HG02852 (cell line): ENCODE data around the gene STK32C.
"Not testable (repeated sequence)": the region's sequence is repeated elsewhere in the genome, so short reads cannot be mapped to it uniquely, and the experiment has no call there.

ENCODE experiments used
- ATAC-seq: cut with Tn5 transposase; IDR thresholded peaks from one replicate; pipeline ENCODE4 v1.9.1; 2021; ENCODE audit warnings: mild to moderate bottlenecking, moderate library complexity; ENCODE audit not compliant: unreplicated experiment

STK32C gene

DNA sequence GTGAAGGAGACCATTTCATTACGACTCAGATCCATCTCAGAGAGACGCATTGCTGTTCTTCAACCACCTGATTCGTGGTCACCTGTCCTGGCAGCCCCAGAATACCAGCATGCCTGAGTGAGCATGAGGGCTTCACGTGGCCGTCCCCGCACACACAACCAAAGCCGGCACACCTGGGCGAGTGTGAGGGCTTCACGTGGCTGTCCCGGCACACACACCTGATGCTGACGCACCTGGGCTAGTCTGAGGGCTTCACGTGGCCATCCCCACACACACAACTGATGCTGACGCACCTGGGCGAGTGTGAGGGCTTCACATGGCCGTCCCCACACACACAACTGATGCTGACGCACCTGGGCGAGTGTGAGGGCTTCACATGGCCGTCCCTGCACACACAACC, 86.8 kb downstream of the STK32C start:
- ATAC-seq: not testable (repeated sequence)

DNA sequence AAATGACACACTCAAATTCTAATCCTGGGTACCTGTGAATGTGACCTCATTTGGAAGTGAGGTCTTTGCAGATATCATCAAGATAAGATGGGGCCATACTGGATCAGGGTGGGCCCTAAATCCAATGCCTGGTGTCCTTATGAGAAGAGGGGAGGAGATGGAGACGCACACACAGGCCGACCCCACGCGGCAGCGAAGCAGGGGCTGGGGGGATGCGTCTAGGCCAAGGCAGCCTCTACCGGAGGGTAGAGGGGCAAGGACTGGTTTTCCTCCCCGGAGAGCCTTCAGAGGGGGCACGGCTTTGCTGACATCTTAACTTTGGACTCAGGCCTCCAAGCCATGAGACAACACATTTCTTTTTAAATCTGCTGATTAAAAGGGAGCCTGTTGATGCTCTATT, 87.7 kb downstream of the STK32C start:
- ATAC-seq: no peak

DNA sequence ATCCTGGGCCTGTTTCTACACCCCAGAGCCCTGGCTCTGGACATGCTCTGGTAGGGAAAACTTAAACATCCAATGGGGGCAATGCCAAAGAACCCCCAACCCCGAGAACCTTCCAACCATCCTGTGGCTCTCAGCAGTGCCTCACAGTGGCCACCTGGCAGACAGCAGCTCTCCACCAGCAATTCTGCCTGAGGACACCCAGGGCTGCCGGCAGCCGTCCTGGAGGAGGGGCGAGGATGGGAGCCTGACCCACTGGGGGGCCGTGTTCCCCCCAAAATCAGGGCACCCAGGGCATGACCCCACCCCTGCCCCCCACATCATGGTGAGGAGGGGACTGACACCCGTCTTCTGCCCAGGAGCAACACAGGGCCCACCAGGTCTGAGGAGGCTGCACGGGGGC, 88.3 kb downstream of the STK32C start:
- ATAC-seq: no peak

GRCh38 chr10:132216441-132216840, 91.3 kb downstream of the STK32C start:
- not testable (repeated sequence) for ATAC-seq

GRCh38 chr10:132213917-132214316, 93.8 kb downstream of the STK32C start:
- no peak for ATAC-seq

GRCh38 chr10:132212816-132213215, 94.9 kb downstream of the STK32C start:
- ATAC-seq: no peak

DNA sequence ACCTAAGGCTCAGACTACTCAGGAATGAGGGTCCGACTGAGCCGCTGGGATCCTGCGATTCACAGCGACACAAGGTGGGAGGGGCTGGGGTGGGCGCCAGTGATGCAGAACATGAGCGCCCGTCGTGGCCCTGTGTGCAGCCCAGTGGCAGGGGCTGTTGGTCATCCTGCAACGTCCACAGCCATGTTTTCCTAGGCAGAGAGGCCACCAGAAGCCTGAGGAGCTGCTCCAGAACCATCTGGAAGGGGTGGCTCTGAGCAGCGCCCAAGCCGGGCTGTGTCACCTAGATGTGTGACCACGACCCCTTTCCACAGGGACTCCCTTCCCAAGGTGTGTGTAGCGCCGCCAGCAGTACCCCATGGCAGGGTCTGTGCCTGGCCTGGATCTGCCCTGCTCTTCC, 96.5 kb downstream of the STK32C start:
- no peak for ATAC-seq

GRCh38 chr10:132210766-132211165, 97.0 kb downstream of the STK32C start:
- ATAC-seq: no peak

DNA sequence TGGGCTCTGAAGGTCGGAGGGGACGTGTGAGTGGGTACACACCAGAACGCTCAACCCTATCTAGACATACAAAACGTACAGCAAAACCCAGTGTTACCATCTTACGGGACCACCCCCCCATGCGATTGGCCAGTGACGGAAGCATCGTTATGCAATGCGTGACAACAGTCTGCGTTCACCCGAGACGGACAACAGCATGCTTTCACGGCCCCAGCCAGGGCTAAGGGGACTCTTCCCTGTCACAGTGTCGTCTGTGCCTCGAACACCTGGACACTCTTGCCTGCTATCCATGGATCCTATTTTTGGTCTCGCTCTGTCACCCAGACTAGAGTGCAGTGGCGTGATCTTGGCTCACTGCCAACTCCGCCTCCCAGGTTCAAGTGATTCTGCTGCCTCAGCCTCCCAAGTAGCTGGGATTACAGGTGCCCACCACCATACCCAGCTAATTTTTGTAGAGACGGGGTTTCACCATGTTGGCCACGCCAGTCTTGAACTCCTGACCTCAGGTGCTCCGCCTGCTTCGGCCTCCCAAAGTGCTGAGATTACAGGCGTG, 97.7 kb downstream of the STK32C start:
- no peak for ATAC-seq

DNA sequence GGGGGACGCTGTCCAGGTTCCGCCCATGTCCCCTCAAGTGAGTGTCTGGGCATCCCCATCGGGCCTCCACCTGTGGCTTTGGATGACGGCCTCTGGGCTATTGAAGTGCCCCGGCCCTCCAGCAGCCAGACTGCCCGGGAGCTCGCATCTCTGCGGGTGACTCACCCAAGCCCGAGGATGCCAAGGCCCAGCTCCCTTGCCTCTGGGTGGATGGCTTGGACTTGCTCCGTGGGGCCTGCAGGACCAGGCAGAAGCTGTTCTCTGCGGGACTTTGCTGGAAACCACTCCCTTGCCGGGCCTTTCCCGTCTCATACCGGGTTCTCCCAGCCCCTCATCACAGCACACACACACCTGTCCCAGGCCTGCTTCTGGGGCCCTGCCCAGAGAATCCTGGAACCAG, 98.6 kb downstream of the STK32C start:
- no peak for ATAC-seq

DNA sequence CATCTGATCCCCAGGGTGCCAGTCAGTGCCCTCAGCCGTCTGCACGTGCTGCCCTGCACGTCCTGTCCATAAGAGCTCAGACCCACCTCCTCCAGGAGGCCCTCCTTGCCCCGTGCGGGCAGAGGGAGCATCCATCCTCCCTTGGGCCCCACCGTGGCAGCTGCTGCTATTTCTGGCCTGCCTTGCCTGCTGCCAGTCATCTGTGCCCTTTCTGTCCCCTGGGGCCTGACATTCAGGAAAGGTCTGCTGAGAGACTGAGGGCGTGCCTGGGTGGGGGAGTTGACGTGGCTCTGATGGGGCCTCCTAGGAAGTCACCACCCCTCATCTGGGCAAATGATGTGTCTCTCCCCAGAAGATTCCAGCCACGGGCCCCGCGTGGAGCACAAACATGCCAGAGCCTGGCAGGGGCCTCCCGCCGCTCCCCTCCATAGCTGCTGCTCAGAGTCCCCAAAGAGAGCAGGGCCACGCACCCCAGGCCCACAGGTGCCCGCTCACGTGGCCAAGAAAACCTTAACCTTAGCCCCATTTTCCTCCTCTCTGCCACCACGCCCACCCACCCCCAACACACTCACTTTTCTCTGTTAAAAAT, 99.2 kb downstream of the STK32C start:
- no peak for ATAC-seq

DNA sequence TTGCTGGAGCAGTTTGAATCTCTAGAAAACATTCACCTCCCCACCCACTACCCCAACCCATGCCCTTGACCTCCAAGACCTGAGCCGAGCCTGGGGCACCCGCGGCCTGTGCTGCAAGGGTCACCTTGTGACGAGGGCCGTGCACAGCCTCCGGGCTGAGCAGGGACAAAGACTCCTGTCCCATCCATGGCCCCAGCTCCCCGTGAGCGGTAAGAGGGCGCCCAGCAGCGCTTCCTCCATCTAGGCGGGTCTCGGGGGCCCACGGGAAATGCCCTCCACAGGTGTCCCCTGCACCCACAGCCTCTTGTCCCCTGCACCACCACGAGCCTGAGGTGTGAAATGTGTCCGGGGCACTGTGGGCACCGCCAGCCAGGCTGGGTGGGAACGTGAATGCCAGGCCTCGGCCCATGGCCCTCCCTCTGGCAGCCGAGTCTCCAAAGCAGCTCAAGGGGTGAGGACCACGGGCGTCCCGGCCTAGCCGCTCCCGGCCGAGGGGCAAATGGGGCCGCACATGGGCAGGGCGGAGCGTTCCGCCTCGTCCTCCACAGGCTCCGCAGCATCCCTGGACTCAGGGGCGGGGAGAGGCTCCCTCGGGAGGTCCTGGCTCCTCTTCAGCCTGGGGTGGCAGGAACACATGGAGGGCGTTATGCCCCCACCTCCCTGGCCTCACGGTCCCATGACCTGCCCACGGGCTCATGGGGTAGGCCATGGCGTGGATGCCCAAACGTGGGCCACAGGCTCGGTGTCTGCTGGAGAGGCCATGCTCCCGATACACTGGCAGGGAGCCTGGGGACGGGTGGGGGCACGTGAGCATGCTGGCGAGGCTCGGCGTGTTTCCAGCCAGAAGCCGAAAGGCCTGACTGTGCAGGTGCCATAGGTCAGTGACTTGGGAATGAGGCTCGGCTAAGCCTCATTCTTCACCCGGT, 100.0 kb downstream of the STK32C start:
- ATAC-seq: no peak

DNA sequence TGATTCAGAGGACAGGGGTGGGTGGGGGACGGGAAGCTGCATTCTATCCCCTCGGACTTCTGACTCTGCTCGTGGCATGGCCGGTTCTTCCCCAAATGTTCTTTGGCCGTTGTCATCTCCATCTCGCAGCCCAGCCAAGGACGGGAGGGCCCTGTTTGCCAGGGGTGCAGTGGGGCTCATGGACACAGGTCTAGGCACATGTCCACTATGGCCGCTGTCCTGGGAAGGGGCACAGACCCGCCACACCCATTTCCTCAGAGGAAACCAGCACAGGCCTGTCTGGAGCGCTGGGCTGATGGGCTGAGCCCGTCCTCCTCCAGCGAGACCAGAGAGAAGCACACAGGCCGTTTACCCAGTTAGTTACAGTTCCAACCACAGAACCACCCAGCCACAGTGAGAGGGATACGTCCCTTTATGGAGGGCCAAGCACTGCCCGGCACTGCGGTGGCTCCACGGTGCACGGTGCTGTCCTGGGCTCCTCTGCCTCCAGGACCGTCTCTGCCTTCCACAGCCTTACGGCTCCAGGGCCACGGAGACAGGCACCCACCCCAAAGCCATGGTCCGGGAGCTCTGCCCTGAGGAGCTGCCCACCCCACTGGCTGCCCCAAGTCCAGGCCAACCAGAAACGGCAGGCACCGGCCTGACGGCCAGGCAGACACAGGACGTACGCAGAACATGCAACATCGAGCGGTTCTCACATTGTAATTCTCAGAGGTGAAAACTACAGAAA, 100.8 kb downstream of the STK32C start:
- ATAC-seq: no peak

DNA sequence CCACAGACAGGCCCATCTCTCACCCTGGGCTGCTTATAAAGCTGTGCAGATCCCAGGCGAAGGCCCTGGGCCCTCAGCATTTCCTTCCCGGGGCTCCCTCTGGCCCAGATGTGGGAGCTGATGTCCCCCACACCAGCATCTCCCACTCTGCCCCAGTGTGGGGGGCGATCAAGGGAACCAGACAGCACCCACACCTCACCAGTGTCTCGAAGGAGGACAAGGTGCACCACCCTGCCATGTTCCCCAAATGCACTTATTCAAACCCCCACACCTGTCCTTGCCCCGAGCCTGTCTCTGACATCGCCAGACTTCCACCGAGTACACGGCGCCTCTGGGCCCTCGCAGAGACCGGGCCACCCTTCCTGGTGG, 101.4 kb downstream of the STK32C start:
- ATAC-seq: no peak

GRCh38 chr10:132205650-132206376, 101.9 kb downstream of the STK32C start:
- ATAC-seq: no peak

DNA sequence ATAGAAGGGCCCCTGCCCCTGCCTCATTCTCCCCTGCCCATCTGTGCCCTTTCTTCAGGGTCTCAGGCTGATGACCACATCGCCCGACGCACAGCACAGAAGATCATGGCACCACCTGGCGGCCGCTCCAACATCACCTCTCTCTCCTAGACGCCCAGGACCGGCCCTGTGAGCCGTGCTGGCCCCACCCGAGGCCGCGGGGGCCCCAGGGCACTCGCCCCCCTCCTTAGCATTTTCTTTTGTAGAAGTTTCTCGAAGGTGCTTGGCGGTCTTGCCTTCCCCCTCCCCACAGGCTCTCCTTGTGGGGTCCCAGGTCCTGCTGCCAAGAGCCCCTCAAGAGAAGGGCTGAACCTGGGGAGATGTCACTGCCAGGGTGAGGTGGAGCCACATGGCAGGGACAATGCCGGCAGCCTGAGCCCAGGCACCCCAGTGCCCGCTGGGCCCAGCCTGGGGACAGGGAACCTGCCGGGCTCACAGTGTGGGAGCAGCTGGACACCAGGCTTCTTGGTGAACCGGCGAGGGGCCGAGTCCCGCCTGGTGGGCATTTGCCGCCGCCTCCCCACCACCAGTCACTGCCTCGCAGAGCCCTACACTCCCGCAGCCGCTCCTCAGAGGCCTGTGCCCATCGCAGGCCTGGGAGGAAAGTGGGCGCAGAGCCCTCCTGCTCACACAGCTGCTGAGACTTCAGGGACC, 102.8 kb downstream of the STK32C start:
- no peak for ATAC-seq

GRCh38 chr10:132204078-132204780, 103.5 kb downstream of the STK32C start:
- ATAC-seq: no peak

- no peak for ATAC-seq
Observed at GRCh38 chr10:132203256-132204077, 104.3 kb downstream of the STK32C start.
